ENCODE results near the gene SPRED3. TPM values are rescaled to one million over a fixed set of nuclear protein-coding genes. Genes with fewer than 3 reads are reported as not detected.

The SPRED3 gene
- total RNA-seq, 2 donors from 2014 or later = 1.6 to 2.2 TPM

GRCh38 chr19:38441657-38442348, 53.3 kb downstream of the SPRED3 start:
- no peaks in the 10 kb centered on the region for H3K9me3 ChIP-seq (ENCODE audit: control insufficient read depth, low read length, poor library complexity, severe bottlenecking)
- H3K27ac Mint-ChIP-seq = no peak overlapping the region

GRCh38 chr19:38442736-38443135, 54.2 kb downstream of the SPRED3 start:
- H3K27me3 Mint-ChIP-seq = peaks cover 11% of the 10 kb centered on the region
- peaks cover 11% of the 10 kb centered on the region for H3K36me3 Mint-ChIP-seq (ENCODE audit: low read depth)
- no peaks in the 10 kb centered on the region for H3K9me3 ChIP-seq (ENCODE audit: control insufficient read depth, low read length, poor library complexity, severe bottlenecking)
- ATAC-seq (no peak), DNase-seq (no peak)
- H3K4me3 Mint-ChIP-seq = no peak overlapping the region
- H3K27ac Mint-ChIP-seq = no peak overlapping the region
- peaks cover 9% of the 10 kb centered on the region for H3K4me1 Mint-ChIP-seq

More at GRCh38 chr19:38441657-38442348, 53.3 kb downstream of the SPRED3 start:
- DNase-seq (no peak), ATAC-seq (no peak)
- H3K27me3 Mint-ChIP-seq = peaks cover 11% of the 10 kb centered on the region
- H3K4me3 Mint-ChIP-seq = no peak overlapping the region
- H3K36me3 Mint-ChIP-seq (ENCODE audit: low read depth) = peaks cover 11% of the 10 kb centered on the region
- H3K4me1 Mint-ChIP-seq = peaks cover 9% of the 10 kb centered on the region

- Mint-ChIP-seq H3K4me3 (no peak overlapping the region), H3K27me3 (peaks cover 5% of the 10 kb centered on the region), H3K4me1 (peaks cover 9% of the 10 kb centered on the region), H3K27ac (no peak overlapping the region), H3K36me3 (ENCODE audit: low read depth) (peaks cover 8% of the 10 kb centered on the region)
- ATAC-seq (no peak), DNase-seq (no peak)
- H3K9me3 ChIP-seq (ENCODE audit: control insufficient read depth, low read length, poor library complexity, severe bottlenecking) = no peaks in the 10 kb centered on the region
These were observed 55.0 kb downstream of the SPRED3 start for GRCh38 chr19:38443458-38443999.

- Mint-ChIP-seq H3K27ac (peak overlapping the region; percentile 34), H3K36me3 (ENCODE audit: low read depth) (peaks cover 8% of the 10 kb centered on the region), H3K4me1 (peaks cover 9% of the 10 kb centered on the region), H3K27me3 (peaks cover 5% of the 10 kb centered on the region), H3K4me3 (no peak overlapping the region)
- DNase-seq (no peak), ATAC-seq (no peak)
- H3K9me3 ChIP-seq (ENCODE audit: control insufficient read depth, low read length, poor library complexity, severe bottlenecking) = no peaks in the 10 kb centered on the region
These were observed 55.5 kb downstream of the SPRED3 start for GRCh38 chr19:38444026-38444425.

- no peak overlapping the region for H3K27ac Mint-ChIP-seq
- peaks cover 5% of the 10 kb centered on the region for H3K27me3 Mint-ChIP-seq
- peaks cover 8% of the 10 kb centered on the region for H3K36me3 Mint-ChIP-seq (ENCODE audit: low read depth)
- H3K4me1 Mint-ChIP-seq = peaks cover 9% of the 10 kb centered on the region
- ATAC-seq = no peak
- H3K4me3 Mint-ChIP-seq = no peak overlapping the region
- no peaks in the 10 kb centered on the region for H3K9me3 ChIP-seq (ENCODE audit: control insufficient read depth, low read length, poor library complexity, severe bottlenecking)
- DNase-seq = no peak
These were observed 56.9 kb downstream of the SPRED3 start for GRCh38 chr19:38445362-38445761.

- peaks cover 5% of the 10 kb centered on the region for H3K27me3 Mint-ChIP-seq
- no peak for ATAC-seq
- H3K4me1 Mint-ChIP-seq = peaks cover 10% of the 10 kb centered on the region
- DNase-seq = no peak
- H3K9me3 ChIP-seq (ENCODE audit: control insufficient read depth, low read length, poor library complexity, severe bottlenecking) = no peaks in the 10 kb centered on the region
- peaks cover 8% of the 10 kb centered on the region for H3K36me3 Mint-ChIP-seq (ENCODE audit: low read depth)
- no peak overlapping the region for H3K27ac Mint-ChIP-seq
- H3K4me3 Mint-ChIP-seq = no peak overlapping the region
These were observed 59.7 kb downstream of the SPRED3 start for GRCh38 chr19:38448225-38448624.

Other genes starting within 250 kb of the SPRED3 start
- gene DPF1, start 164.5 kb upstream of the SPRED3 start, total RNA-seq = not detected
- 1 to 10 TPM in 1 of 2 donors, under 1 TPM in 1; 0.90 to 6.7 TPM for gene PPP1R14A, start 132.3 kb upstream of the SPRED3 start, total RNA-seq
- 10 to 100 TPM; 32.2 to 49.1 TPM for gene SPINT2, start 124.1 kb upstream of the SPRED3 start, total RNA-seq
- 10 to 100 TPM in 1 of 2 donors, under 1 TPM in 1; 0.94 to 11.8 TPM for gene C19orf33, start 84.4 kb upstream of the SPRED3 start, total RNA-seq
- gene YIF1B, start 72.8 kb upstream of the SPRED3 start, total RNA-seq = 10 to 100 TPM; 31.1 to 39.4 TPM
- 10 to 100 TPM in 1 of 2 donors, 1 to 10 TPM in 1; 6.5 to 10.8 TPM for gene KCNK6, start 68.9 kb upstream of the SPRED3 start, total RNA-seq
- gene CATSPERG, start 52.9 kb upstream of the SPRED3 start, total RNA-seq = 10 to 100 TPM in 1 of 2 donors, 1 to 10 TPM in 1; 9.1 to 13.3 TPM
- 10 to 100 TPM; 75.9 to 84.7 TPM for gene PSMD8, start 14.1 kb upstream of the SPRED3 start, total RNA-seq
- not detected for gene GGN, start 663 bp upstream of the SPRED3 start, total RNA-seq
- gene FAM98C, start 14.4 kb downstream of the SPRED3 start, total RNA-seq = 10 to 100 TPM; 29.2 to 31.9 TPM
- gene RASGRP4, start 37.5 kb downstream of the SPRED3 start, total RNA-seq = 1 to 10 TPM; 1.6 to 2.8 TPM
- gene RYR1, start 45.0 kb downstream of the SPRED3 start, total RNA-seq = 1 to 10 TPM; 1.3 to 3.1 TPM
- 100 to 1,000 TPM; 298 to 351 TPM for gene MAP4K1, start 229.3 kb downstream of the SPRED3 start, total RNA-seq
- 100 to 1,000 TPM; 282 to 320 TPM for gene EIF3K, start 230.5 kb downstream of the SPRED3 start, total RNA-seq